Endothelial cell of umbilical vein (primary cell): ENCODE measurements around the gene RASD1. TPM values are rescaled to one million over a fixed set of nuclear protein-coding genes. Genes with fewer than 3 reads are reported as not detected.

ENCODE experiments used
- BruUV-seq: library from RNA; stranded (reverse); fragments of 400-500 nt; replicated peaks from 2 replicates; lab custom pipeline; 2021; lab: Mats Ljungman, UMichigan
- CTCF ChIA-PET: fragments of 300-600, 350-600 bp; sonication (Branson Sonifier 250); formaldehyde crosslinking; loops from one replicate; lab custom pipeline; 2021; ENCODE audit warnings: antibody characterized with exemption, inconsistent platforms; lab: Charles Lee
- POLR2A ChIA-PET: fragments of 300-600, 350-600 bp; sonication (Branson Sonifier 250); formaldehyde crosslinking; loops from one replicate; lab custom pipeline; 2021; ENCODE audit warnings: antibody characterized with exemption, inconsistent platforms; lab: Charles Lee
- DNase-seq: peaks from one replicate; pipeline ENCODE4 v3.0.0-alpha.2; 2011; ENCODE audit warnings: low read depth, low spot score
- FAIRE-seq: peaks from 2 replicates; lab custom pipeline; 2011; peaks lifted over from hg19 to GRCh38; lab: Jason Lieb, UNC
- H2AFZ ChIP-seq: 2 replicates; pipeline ENCODE4 v1.6.0; 2012; ENCODE audit warnings: low read depth, low read length, control low read depth, inconsistent platforms
- H3K27ac ChIP-seq: 2 replicates; pipeline ENCODE4 v1.5.1; 2011; ENCODE audit warnings: low read depth, mild to moderate bottlenecking, control low read depth, low read length, moderate library complexity; ENCODE audit not compliant: insufficient read depth
- H3K27me3 ChIP-seq, 2 experiments: 2 replicates each; pipeline versions ENCODE4 v1.6.0 to v1.6.1; 2011; ENCODE audit warnings: low read length in 2 of 2, mixed read lengths in 1 of 2; ENCODE audit not compliant: control insufficient read depth in 2 of 2, insufficient read depth in 2 of 2
- H3K36me3 ChIP-seq, 2 experiments: 2 replicates in 1 of 2; 3 replicates in 1 of 2; pipeline ENCODE4 v1.5.1; 2011; ENCODE audit warnings: low read length in 2 of 2, mild to moderate bottlenecking in 1 of 2, moderate library complexity in 1 of 2; ENCODE audit not compliant: control insufficient read depth in 2 of 2, insufficient read depth in 2 of 2; ENCODE audit errors: extremely low read depth in 1 of 2
- H3K4me1 ChIP-seq: 3 replicates; pipeline ENCODE4 v1.5.1; 2011; ENCODE audit warnings: mild to moderate bottlenecking, low read length; ENCODE audit not compliant: control insufficient read depth, insufficient read depth; ENCODE audit errors: extremely low read depth
- H3K4me2 ChIP-seq: 2 replicates; pipeline ENCODE4 v1.6.1; 2011; ENCODE audit warnings: low read length, control low read depth, mixed read lengths; ENCODE audit not compliant: insufficient read depth
- H3K4me3 ChIP-seq, 3 experiments: fragments of 200-600 bp in 1 of 3; sonication (generic), shearing (Covaris generic) in 1 of 3; replicated peaks in 1 of 3; 2 replicates each; pipeline ENCODE4 v1.5.1; 2011 to 2016; ENCODE audit warnings: control low read depth in 3 of 3, low read length in 3 of 3, mild to moderate bottlenecking in 2 of 3, inconsistent platforms in 1 of 3, low read depth in 1 of 3, moderate library complexity in 1 of 3; ENCODE audit not compliant: insufficient read depth in 1 of 3
- H3K79me2 ChIP-seq: 2 replicates; pipeline ENCODE4 v1.6.0; 2012; ENCODE audit warnings: low read length, inconsistent platforms; ENCODE audit not compliant: control insufficient read depth, insufficient read depth
- H3K9ac ChIP-seq: replicated peaks from 2 replicates; pipeline ENCODE3; 2011; ENCODE audit warnings: low read length, control low read depth; ENCODE audit not compliant: insufficient read depth; ENCODE audit errors: extremely low read depth
- H3K9me1 ChIP-seq: replicated peaks from 3 replicates; pipeline ENCODE4 v1.6.0; 2011; ENCODE audit warnings: mild to moderate bottlenecking, low read length; ENCODE audit not compliant: control insufficient read depth, insufficient read depth; ENCODE audit errors: extremely low read depth
- H3K9me3 ChIP-seq: replicated peaks from 2 replicates; pipeline ENCODE4 v1.5.1; 2012; ENCODE audit warnings: low read length, inconsistent platforms; ENCODE audit not compliant: control insufficient read depth, insufficient read depth
- H4K20me1 ChIP-seq: replicated peaks from 2 replicates; pipeline ENCODE3; 2011; ENCODE audit warnings: mild to moderate bottlenecking, low read length; ENCODE audit not compliant: control insufficient read depth, insufficient read depth; ENCODE audit errors: extremely low read depth
- CTCF ChIP-seq, 2 donors: IDR thresholded peaks; 1 replicate in 1 of 2; 2 replicates in 1 of 2; pipeline ENCODE4 v1.5.1; 2011; ENCODE audit warnings: low read length in 2 of 2, mild to moderate bottlenecking in 2 of 2, moderate library complexity in 2 of 2, control low read depth in 1 of 2, inconsistent platforms in 1 of 2, low read depth in 1 of 2; ENCODE audit not compliant: insufficient read depth in 1 of 2; ENCODE audit errors: extremely low read depth in 1 of 2
- EZH2 ChIP-seq: IDR thresholded peaks from 2 replicates; pipeline ENCODE4 v1.6.1; 2012; ENCODE audit warnings: borderline replicate concordance, low read depth, mild to moderate bottlenecking, moderate library complexity, low read length, inconsistent platforms; ENCODE audit not compliant: severe bottlenecking
- FOS ChIP-seq: IDR thresholded peaks from 2 replicates; pipeline ENCODE4 v1.6.1; 2011; ENCODE audit warnings: mild to moderate bottlenecking, low read length, moderate library complexity, borderline replicate concordance; ENCODE audit not compliant: insufficient read depth
- GATA2 ChIP-seq: IDR thresholded peaks from 2 replicates; pipeline ENCODE4 v1.7.0; 2011; ENCODE audit warnings: low read depth, mild to moderate bottlenecking, moderate library complexity, mixed read lengths, low read length; ENCODE audit not compliant: insufficient read length, insufficient read depth
- JUN ChIP-seq: IDR thresholded peaks from 2 replicates; pipeline ENCODE4 v1.6.1; 2011; ENCODE audit warnings: borderline replicate concordance, low read depth; ENCODE audit not compliant: insufficient read length, insufficient read depth
- MAX ChIP-seq: IDR thresholded peaks from 2 replicates; pipeline ENCODE4 v1.6.1; 2011; ENCODE audit not compliant: insufficient read depth, insufficient read length
- MYC ChIP-seq: IDR thresholded peaks from one replicate; pipeline ENCODE4 v1.6.1; 2011; ENCODE audit warnings: mild to moderate bottlenecking, low read depth, low read length
- POLR2A ChIP-seq: IDR thresholded peaks from 2 replicates; pipeline ENCODE4 v1.6.1; 2012; ENCODE audit warnings: low read depth, mild to moderate bottlenecking, control low read depth, low read length
- POLR2AphosphoS5 ChIP-seq: IDR thresholded peaks from 2 replicates; pipeline ENCODE4 v1.6.1; 2012; ENCODE audit warnings: low read depth, mild to moderate bottlenecking, control low read depth, low read length, moderate library complexity; ENCODE audit not compliant: insufficient read depth
- dilution Hi-C: fragments of 300-500 bp; cut with MboI; formaldehyde crosslinking; loops from one replicate; pipeline ENCODE4 v1.15.0; 2019; ENCODE audit warnings: low sequenced_read_pairs; ENCODE audit not compliant: extremely low pct_ligation_motif_present
- intact Hi-C: fragments of 100-400 bp; cut with micrococcal nuclease; formaldehyde crosslinking; loops from one replicate; pipeline ENCODE4 v1.10.0; 2022
- polyA plus RNA-seq, 4 experiments: library from polyadenylated mRNA; depleted of rRNA in 3 of 4; stranded (reverse) in 3 of 4; unstranded in 1 of 4; fragments of >200 nt; gene quantifications; 2 replicates each; pipeline versions ENCODE4 v1.2.1 to v1.2.3, GENCODE V29; 2011 to 2012; ENCODE audit warnings: missing spikeins in 1 of 4
- total RNA-seq: library from RNA; stranded (reverse); gene quantifications from 2 replicates; pipeline ENCODE4 v1.2.3, GENCODE V29; 2021

RASD1 gene
- total and polyA plus RNA-seq, 2 donors (not counting 3 experiments of a cell fraction or from before 2014, with no cell fraction given) = 4.2 to 15.7 TPM

GRCh38 chr17:17540278-17540906 is 44.2 kb upstream of the RASD1 start:
- FAIRE-seq (no peak), DNase-seq (no peak)
- intact Hi-C loops = no loop called here
- Histone ChIP-seq H3K9me1 (no peaks in the 10 kb centered on the region), H4K20me1 (no peaks in the 10 kb centered on the region), H3K4me1 (no peaks in the 10 kb centered on the region), H3K4me2 (no peak overlapping the region), H3K9me3 (no peaks in the 10 kb centered on the region), H3K27me3 (no peaks in the 10 kb centered on the region), H3K36me3 (no peaks in the 10 kb centered on the region), H3K4me3 (no peak overlapping the region), H3K79me2 (no peaks in the 10 kb centered on the region), H2AFZ (no peak overlapping the region), H3K9ac (no peak overlapping the region), H3K27ac (no peak overlapping the region)
- BruUV-seq = no TSS peak
- ChIA-PET CTCF (interaction anchor here (2.6 kb wide), 1 partner anchor 28 kb away, joined by 12 read pairs; no protein-coding TSS in a partner anchor), POLR2A (no interaction called here)
- dilution Hi-C loops = no loop called here
- TF ChIP-seq POLR2AphosphoS5 (no peak), MAX (no peak), GATA2 (no peak), FOS (no peak), MYC (no peak), POLR2A (no peak), CTCF (IDR thresholded peaks at IDR 0.05; ENCODE audit: extremely low read depth in 1 of 2, insufficient read depth in 1 of 2, low read depth in 1 of 2, low read length in 2 of 2) (no peak), EZH2 (no peak), JUN (no peak)
